Panc1 (cell line): Measurements from ENCODE around the gene SULT4A1. TPM values are rescaled to one million over a fixed set of nuclear protein-coding genes. Genes with fewer than 3 reads are reported as not detected.
"Not testable (repeated sequence)": the region's sequence is repeated elsewhere in the genome, so short reads cannot be mapped to it uniquely, and the experiment has no call there.

Source experiments
- ATAC-seq: fragments of 200-7000 bp; cut with Tn5 transposase; 2 replicates; pipeline ENCODE4 v1.9.1; 2020; ENCODE audit warnings: mild to moderate bottlenecking, moderate library complexity
- BruUV-seq: library from RNA; stranded (reverse); fragments of 400-500 nt; replicated peaks from 2 replicates; lab custom pipeline; 2021; lab: Mats Ljungman, UMichigan
- CTCF ChIA-PET: fragments of 300-600 bp; sonication (Branson Sonifier 250); formaldehyde crosslinking; loops from one replicate; lab custom pipeline; 2022; ENCODE audit warnings: antibody characterized with exemption; lab: Charles Lee
- POLR2A ChIA-PET: fragments of 300-600 bp; sonication (Branson Sonifier 250); formaldehyde crosslinking; loops from one replicate; lab custom pipeline; 2022; ENCODE audit warnings: antibody characterized with exemption; lab: Charles Lee
- DNase-seq: peaks from one replicate; pipeline ENCODE4 v3.0.0-alpha.2; 2010; ENCODE audit warnings: low read depth, low spot score
- H3K27ac ChIP-seq: 2 replicates; pipeline ENCODE4 v1.5.1; 2011; ENCODE audit warnings: mild to moderate bottlenecking, low read length, inconsistent platforms
- H3K27me3 ChIP-seq: fragments of 200-500 bp; sonication (Bioruptor generic); 2 replicates; pipeline ENCODE4 v1.6.0; 2014; ENCODE audit warnings: low read length, inconsistent platforms; ENCODE audit not compliant: control insufficient read depth, insufficient read depth
- H3K36me3 ChIP-seq: fragments of 200-500 bp; sonication (Bioruptor generic); 2 replicates; pipeline ENCODE4 v1.5.1; 2014; ENCODE audit warnings: inconsistent platforms, mild to moderate bottlenecking, low read length, moderate library complexity; ENCODE audit not compliant: control insufficient read depth, insufficient read depth
- H3K4me1 ChIP-seq: 2 replicates; pipeline ENCODE4 v1.5.1; 2011; ENCODE audit warnings: inconsistent platforms, mild to moderate bottlenecking, low read length, moderate library complexity; ENCODE audit not compliant: control insufficient read depth, insufficient read depth
- H3K4me3 ChIP-seq, 2 experiments: 2 replicates each; pipeline ENCODE4 v1.5.1; 2011 to 2012; ENCODE audit warnings: low read depth in 2 of 2, low read length in 2 of 2, mild to moderate bottlenecking in 2 of 2, inconsistent platforms in 1 of 2, moderate library complexity in 1 of 2
- H3K9me3 ChIP-seq: fragments of 200-500 bp; sonication (Bioruptor generic); 2 replicates; pipeline ENCODE4 v1.5.1; 2014; ENCODE audit warnings: low read depth, mild to moderate bottlenecking, inconsistent platforms, low read length, moderate library complexity; ENCODE audit not compliant: control insufficient read depth, insufficient read depth
- POLR2AphosphoS5 ChIP-seq: IDR thresholded peaks from 2 replicates; pipeline ENCODE4 v1.6.1; 2012; ENCODE audit warnings: mild to moderate bottlenecking, low read depth, low read length, moderate library complexity
- SIN3A ChIP-seq: IDR thresholded peaks from 2 replicates; pipeline ENCODE4 v1.6.1; 2012; ENCODE audit warnings: low read depth, mild to moderate bottlenecking, low read length, moderate library complexity, borderline replicate concordance; ENCODE audit not compliant: insufficient read depth
- TCF7L2 ChIP-seq: IDR thresholded peaks from 2 replicates; pipeline ENCODE4 v1.6.1; 2011; ENCODE audit warnings: mild to moderate bottlenecking, low read depth, low read length, inconsistent platforms
- in situ Hi-C: cut with HindIII; loops from 2 replicates; pipeline ENCODE4 v1.10.0; 2016; ENCODE audit warnings: low sequenced_read_pairs, low pct_unique_long_range_greater_than_20kb
- intact Hi-C: fragments of 100-400 bp; cut with micrococcal nuclease; formaldehyde crosslinking; loops from one replicate; pipeline ENCODE4 v1.10.0; 2022; ENCODE audit not compliant: unreplicated experiment
- total RNA-seq: library from RNA; stranded (reverse); gene quantifications from one replicate; pipeline ENCODE4 v1.2.1, GENCODE V29; 2021; ENCODE audit not compliant: unreplicated experiment
- TF ChIP-seq, protein P1 (sequence below): fragments of 450-650 bp; IDR thresholded peaks from 2 replicates; pipeline ENCODE4 v1.5.1; 2017; ENCODE audit warnings: mild to moderate bottlenecking
- TF ChIP-seq, protein P2 (sequence below), 2 experiments: IDR thresholded peaks; 2 replicates each; pipeline ENCODE4 v1.6.1; 2011 to 2012; ENCODE audit warnings: low read depth in 2 of 2, control low read depth in 1 of 2, low read length in 1 of 2, mild to moderate bottlenecking in 1 of 2, moderate library complexity in 1 of 2; ENCODE audit not compliant: insufficient read depth in 1 of 2

The SULT4A1 gene
- total RNA-seq, 1 experiment from 2014 or later: 12.0 TPM

DNA sequence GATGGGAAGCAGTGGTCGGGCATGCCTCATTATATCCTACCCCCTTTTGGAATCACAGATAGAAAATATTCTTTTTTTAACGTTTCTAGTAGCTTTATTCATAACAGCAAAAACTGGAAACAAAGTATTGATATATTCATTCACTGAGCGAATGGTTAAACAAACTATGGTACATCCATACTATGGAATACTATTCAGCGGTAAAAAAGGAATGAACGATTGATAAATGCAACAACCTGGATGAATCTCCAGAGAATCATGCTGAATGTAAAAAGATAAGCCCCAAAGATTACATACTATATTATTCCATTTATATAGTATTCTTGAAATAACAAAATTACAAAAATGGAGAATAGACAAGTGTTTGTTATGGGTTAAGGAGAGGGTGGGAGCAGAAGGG lies 7.5 kb upstream of the SULT4A1 start:
- H3K36me3 ChIP-seq: no peaks in the 10 kb centered on the region
- no peaks in the 10 kb centered on the region for H3K4me1 ChIP-seq
- no TSS peak for BruUV-seq
- ATAC-seq (no peak), DNase-seq (no peak)
- POLR2A ChIA-PET: no interaction called here
- H3K4me3 ChIP-seq: no peak overlapping the region
- no peaks in the 10 kb centered on the region; the same call in 1 of the 2 replicates for H3K27me3 ChIP-seq
- CTCF ChIA-PET: no interaction called here
- H3K9me3 ChIP-seq: no peaks in the 10 kb centered on the region
- in situ Hi-C loops (no loop called here), intact Hi-C loops (no loop called here)
- H3K27ac ChIP-seq: no peak overlapping the region
- TF ChIP-seq, protein P1, sequence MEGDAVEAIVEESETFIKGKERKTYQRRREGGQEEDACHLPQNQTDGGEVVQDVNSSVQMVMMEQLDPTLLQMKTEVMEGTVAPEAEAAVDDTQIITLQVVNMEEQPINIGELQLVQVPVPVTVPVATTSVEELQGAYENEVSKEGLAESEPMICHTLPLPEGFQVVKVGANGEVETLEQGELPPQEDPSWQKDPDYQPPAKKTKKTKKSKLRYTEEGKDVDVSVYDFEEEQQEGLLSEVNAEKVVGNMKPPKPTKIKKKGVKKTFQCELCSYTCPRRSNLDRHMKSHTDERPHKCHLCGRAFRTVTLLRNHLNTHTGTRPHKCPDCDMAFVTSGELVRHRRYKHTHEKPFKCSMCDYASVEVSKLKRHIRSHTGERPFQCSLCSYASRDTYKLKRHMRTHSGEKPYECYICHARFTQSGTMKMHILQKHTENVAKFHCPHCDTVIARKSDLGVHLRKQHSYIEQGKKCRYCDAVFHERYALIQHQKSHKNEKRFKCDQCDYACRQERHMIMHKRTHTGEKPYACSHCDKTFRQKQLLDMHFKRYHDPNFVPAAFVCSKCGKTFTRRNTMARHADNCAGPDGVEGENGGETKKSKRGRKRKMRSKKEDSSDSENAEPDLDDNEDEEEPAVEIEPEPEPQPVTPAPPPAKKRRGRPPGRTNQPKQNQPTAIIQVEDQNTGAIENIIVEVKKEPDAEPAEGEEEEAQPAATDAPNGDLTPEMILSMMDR: no peak
- TF ChIP-seq, protein P2, sequence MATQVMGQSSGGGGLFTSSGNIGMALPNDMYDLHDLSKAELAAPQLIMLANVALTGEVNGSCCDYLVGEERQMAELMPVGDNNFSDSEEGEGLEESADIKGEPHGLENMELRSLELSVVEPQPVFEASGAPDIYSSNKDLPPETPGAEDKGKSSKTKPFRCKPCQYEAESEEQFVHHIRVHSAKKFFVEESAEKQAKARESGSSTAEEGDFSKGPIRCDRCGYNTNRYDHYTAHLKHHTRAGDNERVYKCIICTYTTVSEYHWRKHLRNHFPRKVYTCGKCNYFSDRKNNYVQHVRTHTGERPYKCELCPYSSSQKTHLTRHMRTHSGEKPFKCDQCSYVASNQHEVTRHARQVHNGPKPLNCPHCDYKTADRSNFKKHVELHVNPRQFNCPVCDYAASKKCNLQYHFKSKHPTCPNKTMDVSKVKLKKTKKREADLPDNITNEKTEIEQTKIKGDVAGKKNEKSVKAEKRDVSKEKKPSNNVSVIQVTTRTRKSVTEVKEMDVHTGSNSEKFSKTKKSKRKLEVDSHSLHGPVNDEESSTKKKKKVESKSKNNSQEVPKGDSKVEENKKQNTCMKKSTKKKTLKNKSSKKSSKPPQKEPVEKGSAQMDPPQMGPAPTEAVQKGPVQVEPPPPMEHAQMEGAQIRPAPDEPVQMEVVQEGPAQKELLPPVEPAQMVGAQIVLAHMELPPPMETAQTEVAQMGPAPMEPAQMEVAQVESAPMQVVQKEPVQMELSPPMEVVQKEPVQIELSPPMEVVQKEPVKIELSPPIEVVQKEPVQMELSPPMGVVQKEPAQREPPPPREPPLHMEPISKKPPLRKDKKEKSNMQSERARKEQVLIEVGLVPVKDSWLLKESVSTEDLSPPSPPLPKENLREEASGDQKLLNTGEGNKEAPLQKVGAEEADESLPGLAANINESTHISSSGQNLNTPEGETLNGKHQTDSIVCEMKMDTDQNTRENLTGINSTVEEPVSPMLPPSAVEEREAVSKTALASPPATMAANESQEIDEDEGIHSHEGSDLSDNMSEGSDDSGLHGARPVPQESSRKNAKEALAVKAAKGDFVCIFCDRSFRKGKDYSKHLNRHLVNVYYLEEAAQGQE (IDR thresholded peaks at IDR 0.05; ENCODE audit: insufficient read depth in 1 of 2, low read depth in 2 of 2, low read length in 1 of 2): no peak
- TF ChIP-seq SIN3A (no peak), TCF7L2 (no peak), POLR2AphosphoS5 (no peak)

DNA sequence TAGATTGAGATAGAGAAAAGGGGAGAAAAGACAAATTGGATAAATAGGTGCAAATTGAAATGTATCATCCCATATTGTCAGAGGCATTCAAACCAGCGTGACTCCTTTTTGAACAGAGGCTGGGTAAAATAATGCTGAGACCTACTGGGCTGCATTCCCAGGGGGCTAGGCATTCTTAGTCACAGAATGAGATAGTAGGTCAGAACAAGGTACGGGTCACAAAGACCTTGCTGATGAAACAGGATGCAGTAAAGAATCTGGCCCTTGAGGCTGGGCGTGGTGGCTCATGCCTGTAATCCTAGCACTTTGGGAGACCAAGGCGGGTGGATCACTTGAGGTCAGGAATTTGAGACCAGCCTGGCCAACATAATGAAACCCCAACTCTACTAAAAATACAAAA lies 6.7 kb upstream of the SULT4A1 start:
- H3K27ac ChIP-seq, BruUV-seq, H3K36me3 ChIP-seq, H3K4me3 ChIP-seq, POLR2A ChIA-PET, DNase-seq, H3K4me1 ChIP-seq, H3K9me3 ChIP-seq, CTCF ChIA-PET, intact Hi-C loops, in situ Hi-C loops, H3K27me3 ChIP-seq, ATAC-seq: not testable (repeated sequence)

DNA sequence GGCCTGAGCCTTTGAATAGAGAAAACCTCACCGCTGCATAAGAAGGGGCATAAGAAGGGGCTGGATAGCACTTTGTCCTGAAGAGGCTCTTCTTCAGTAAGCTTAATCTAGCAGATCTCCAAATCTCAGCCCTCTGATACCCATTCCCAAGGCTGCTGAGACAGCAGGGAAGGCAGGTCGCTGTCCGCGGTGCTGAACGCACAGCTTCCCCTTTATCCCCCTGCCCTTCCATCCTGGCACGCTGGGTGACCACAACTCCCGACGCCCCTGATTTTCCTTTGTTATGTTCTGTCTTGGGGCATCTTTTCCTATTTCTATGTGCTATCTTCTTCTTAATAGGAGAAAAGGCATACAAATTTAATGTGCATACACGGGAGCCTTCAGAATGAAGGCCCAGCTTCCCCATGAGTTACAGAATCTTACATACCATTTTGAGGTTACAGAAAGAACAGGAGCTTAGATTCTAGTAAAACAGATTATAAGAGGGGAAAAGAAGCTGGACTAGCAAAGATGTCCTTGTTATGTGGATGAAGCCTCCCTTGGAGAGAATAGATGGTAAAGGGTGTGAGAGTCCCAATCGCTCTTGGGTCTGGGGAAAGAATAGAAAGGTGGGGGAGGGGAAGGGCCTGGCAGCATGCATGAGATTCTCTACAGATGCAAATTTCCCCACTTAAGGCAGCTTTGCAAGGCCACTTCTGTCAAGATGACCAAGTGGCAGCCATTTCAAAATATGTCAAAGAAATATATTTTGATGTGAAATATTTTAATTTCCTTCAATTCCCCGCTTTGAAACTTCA lies 5.7 kb upstream of the SULT4A1 start:
- no peak overlapping the region for H3K4me3 ChIP-seq
- ChIA-PET CTCF (no interaction called here), POLR2A (no interaction called here)
- no peak for TF ChIP-seq POLR2AphosphoS5
- TF ChIP-seq, protein P2 (IDR thresholded peaks at IDR 0.05; ENCODE audit: insufficient read depth in 1 of 2, low read depth in 2 of 2, low read length in 1 of 2): peak; percentile 98
- intact Hi-C loops (no loop called here), in situ Hi-C loops (no loop called here)
- no peaks in the 10 kb centered on the region for H3K4me1 ChIP-seq
- no TSS peak for BruUV-seq
- H3K27ac ChIP-seq: no peak overlapping the region
- ATAC-seq (no peak), DNase-seq (no peak)
- H3K9me3 ChIP-seq: no peaks in the 10 kb centered on the region
- no peaks in the 10 kb centered on the region for H3K36me3 ChIP-seq
- H3K27me3 ChIP-seq: no peaks in the 10 kb centered on the region; the same call in 1 of the 2 replicates
